ENCODE results near the gene PIGU. TPM values are rescaled to one million over a fixed set of nuclear protein-coding genes. Genes with fewer than 3 reads are reported as not detected.

The PIGU gene
- total RNA-seq, 1 experiment from 2014 or later = 25.1 TPM

GRCh38 chr20:34547844-34548613 is 128.9 kb downstream of the PIGU start (continued):
- TF ChIP-seq CTCF (IDR thresholded peaks at IDR 0.05 in 2 of 3, conservative IDR thresholded peaks at IDR 0.05 in 1 of 3; ENCODE audit: borderline replicate concordance in 1 of 3, insufficient read depth in 1 of 3, low read depth in 2 of 3, low read length in 2 of 3) = no peak
- no peak for TF ChIP-seq CEBPB (IDR thresholded peaks at IDR 0.05; ENCODE audit: low read depth)
- TF ChIP-seq ZBTB33 (IDR thresholded peaks at IDR 0.05; ENCODE audit: extremely low read depth, insufficient replicate concordance, low read length) = no peak

- ChIA-PET POLR2A (no interaction called here), RAD21 (ENCODE audit: low non-redundant PET in 1 of 2, low total read pairs in 2 of 2, uncharacterized antibody in 2 of 2, unreplicated experiment in 2 of 2) (no interaction called here), CTCF (no interaction called here)
- Histone ChIP-seq H3K27me3 (ENCODE audit: insufficient read depth, low read length) (no peaks in the 10 kb centered on the region), H4K20me1 (ENCODE audit: insufficient read depth) (no peaks in the 10 kb centered on the region), H3K4me2 (ENCODE audit: low read length) (no peak overlapping the region), H3K27ac (ENCODE audit: low read depth, low read length) (no peak overlapping the region), H3K79me2 (ENCODE audit: insufficient read depth, low read length) (no peaks in the 10 kb centered on the region), H3K36me3 (ENCODE audit: control insufficient read depth in 1 of 2, insufficient read depth in 2 of 2, low read length in 2 of 2) (peaks cover 0 to under 1% of the 10 kb centered on the region in 2 experiments; a peak in 2 of 4 replicates), H2AFZ (ENCODE audit: low read depth, low read length, poor library complexity, severe bottlenecking) (no peak overlapping the region), H3K9me3 (ENCODE audit: control insufficient read depth in 1 of 2, insufficient read depth in 1 of 2, low read depth in 1 of 2, low read length in 2 of 2) (no peaks in the 10 kb centered on the region), H3K4me3 (replicated peaks in 1 of 2; ENCODE audit: low read depth in 1 of 2, low read length in 2 of 2) (no peak overlapping the region), H3K9ac (ENCODE audit: low read length) (no peak overlapping the region), H3K4me1 (ENCODE audit: control insufficient read depth in 1 of 2, insufficient read depth in 2 of 2, low read length in 2 of 2) (peaks cover 0 to 11% of the 10 kb centered on the region in 2 experiments; a peak in 2 of 4 replicates), H3K9me2 (ENCODE audit: insufficient read depth) (no peaks in the 10 kb centered on the region)
- intact Hi-C loops (cut with micrococcal nuclease) = no loop called here
- no TSS peak for BruUV-seq (replicated peaks)
- DNase-seq (ENCODE audit: low read depth, low spot score) = no peak
- no peak for ATAC-seq
- TF ChIP-seq MAX (IDR thresholded peaks at IDR 0.05) (no peak), TCF7L2 (IDR thresholded peaks at IDR 0.05; ENCODE audit: borderline replicate concordance, extremely low read depth, insufficient read depth, insufficient read length) (no peak), POLR2A (IDR thresholded peaks at IDR 0.05; ENCODE audit: borderline replicate concordance, extremely low read depth, insufficient read depth, insufficient read length) (no peak), ZNF274 (IDR thresholded peaks at IDR 0.05; ENCODE audit: low read depth, low read length) (no peak), YY1 (IDR thresholded peaks at IDR 0.05; ENCODE audit: extremely low read depth, insufficient replicate concordance, low read depth, low read length) (no peak), RAD21 (IDR thresholded peaks at IDR 0.05; ENCODE audit: low read depth) (no peak), EZH2phosphoT487 (IDR thresholded peaks at IDR 0.05; ENCODE audit: borderline replicate concordance) (no peak), POLR2AphosphoS5 (IDR thresholded peaks at IDR 0.05; ENCODE audit: low read depth, low read length) (no peak), CTCF (IDR thresholded peaks at IDR 0.05 in 2 of 3, conservative IDR thresholded peaks at IDR 0.05 in 1 of 3; ENCODE audit: borderline replicate concordance in 1 of 3, insufficient read depth in 1 of 3, low read depth in 2 of 3, low read length in 2 of 3) (no peak), EZH2 (IDR thresholded peaks at IDR 0.05) (no peak), SIN3A (IDR thresholded peaks at IDR 0.05; ENCODE audit: low read depth) (no peak), FOSL1 (IDR thresholded peaks at IDR 0.05; ENCODE audit: low read depth) (no peak)
Measured at GRCh38 chr20:34546751-34547181, 130.1 kb downstream of the PIGU start.
